Measurements from ENCODE around the gene PARK7. TPM values are rescaled to one million over a fixed set of nuclear protein-coding genes. Genes with fewer than 3 reads are reported as not detected.

Gene PARK7
- total RNA-seq, 4 donors from 2014 or later: 93.9 to 156 (median 129) TPM

DNA sequence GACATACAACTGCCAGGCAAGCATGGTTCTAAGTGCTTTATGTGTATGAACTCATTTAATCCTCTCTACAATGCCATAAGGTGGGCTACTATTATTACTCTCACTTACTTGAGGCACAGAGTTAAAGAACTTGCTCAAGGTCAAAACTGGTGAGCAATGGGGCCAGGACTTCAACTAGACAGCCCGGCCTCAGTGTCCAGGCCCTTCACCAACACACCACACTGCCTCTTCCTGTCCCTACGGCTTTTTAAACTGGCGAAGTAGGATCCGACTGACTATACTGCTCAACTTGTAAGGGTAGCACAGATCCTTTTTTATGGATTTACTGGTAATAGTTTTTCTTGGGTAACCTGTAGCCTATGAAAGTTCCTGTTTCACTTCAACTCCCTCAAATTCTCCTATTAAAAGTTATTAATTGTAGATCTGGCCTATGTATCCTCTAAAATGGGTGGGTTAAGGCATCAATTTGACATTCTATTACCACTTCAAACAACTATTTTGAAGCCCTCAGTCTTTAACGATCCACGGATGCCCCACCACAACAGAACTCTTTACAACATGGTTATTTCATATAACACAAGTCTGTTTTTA lies 60.3 kb downstream of the PARK7 start:
- Histone ChIP-seq H3K36me3 (no peaks in the 10 kb centered on the region), H3K4me3 (peak overlapping the region in 2 of 4 donors; percentile 82 to 93), H3K27me3 (peaks cover 0 to 11% (median 0%) of the 10 kb centered on the region in 4 donors), H3K27ac (peak overlapping the region; percentile 45 to 97 (median 75)), H3K9me3 (no peaks in the 10 kb centered on the region), H3K4me1 (peaks cover 37 to 94% (median 45%) of the 10 kb centered on the region in 3 donors)
- TF ChIP-seq POLR2A (IDR thresholded peaks at IDR 0.05): no peak
- TF ChIP-seq, protein P1, sequence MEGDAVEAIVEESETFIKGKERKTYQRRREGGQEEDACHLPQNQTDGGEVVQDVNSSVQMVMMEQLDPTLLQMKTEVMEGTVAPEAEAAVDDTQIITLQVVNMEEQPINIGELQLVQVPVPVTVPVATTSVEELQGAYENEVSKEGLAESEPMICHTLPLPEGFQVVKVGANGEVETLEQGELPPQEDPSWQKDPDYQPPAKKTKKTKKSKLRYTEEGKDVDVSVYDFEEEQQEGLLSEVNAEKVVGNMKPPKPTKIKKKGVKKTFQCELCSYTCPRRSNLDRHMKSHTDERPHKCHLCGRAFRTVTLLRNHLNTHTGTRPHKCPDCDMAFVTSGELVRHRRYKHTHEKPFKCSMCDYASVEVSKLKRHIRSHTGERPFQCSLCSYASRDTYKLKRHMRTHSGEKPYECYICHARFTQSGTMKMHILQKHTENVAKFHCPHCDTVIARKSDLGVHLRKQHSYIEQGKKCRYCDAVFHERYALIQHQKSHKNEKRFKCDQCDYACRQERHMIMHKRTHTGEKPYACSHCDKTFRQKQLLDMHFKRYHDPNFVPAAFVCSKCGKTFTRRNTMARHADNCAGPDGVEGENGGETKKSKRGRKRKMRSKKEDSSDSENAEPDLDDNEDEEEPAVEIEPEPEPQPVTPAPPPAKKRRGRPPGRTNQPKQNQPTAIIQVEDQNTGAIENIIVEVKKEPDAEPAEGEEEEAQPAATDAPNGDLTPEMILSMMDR (IDR thresholded peaks at IDR 0.05): no peak
- DNase-seq: no peak
- intact Hi-C loops (cut with DNase I): no loop called here
- WGBS, 2 donors: 85 to 86% methylated on average over 6 of the region's 6 CpGs

- 62 to 79% methylated on average over 3 of the region's 3 CpGs for WGBS, 2 donors
- peak overlapping the region; percentile 77 to 93 (median 86) for H3K4me3 ChIP-seq
- H3K4me1 ChIP-seq: peaks cover 34 to 94% (median 38%) of the 10 kb centered on the region in 3 donors
- TF ChIP-seq, protein P1 (IDR thresholded peaks at IDR 0.05): no peak
- TF ChIP-seq POLR2A (IDR thresholded peaks at IDR 0.05): no peak
- H3K9me3 ChIP-seq: no peaks in the 10 kb centered on the region
- peaks cover 0 to 15% (median 0%) of the 10 kb centered on the region in 4 donors for H3K27me3 ChIP-seq
- H3K36me3 ChIP-seq: no peaks in the 10 kb centered on the region
- intact Hi-C loops (cut with DNase I): no loop called here
- no peak for DNase-seq
- H3K27ac ChIP-seq: peak overlapping the region; percentile 45 to 97 (median 76)
These were observed 61.1 kb downstream of the PARK7 start for GRCh38 chr1:8022395-8023286.

DNA sequence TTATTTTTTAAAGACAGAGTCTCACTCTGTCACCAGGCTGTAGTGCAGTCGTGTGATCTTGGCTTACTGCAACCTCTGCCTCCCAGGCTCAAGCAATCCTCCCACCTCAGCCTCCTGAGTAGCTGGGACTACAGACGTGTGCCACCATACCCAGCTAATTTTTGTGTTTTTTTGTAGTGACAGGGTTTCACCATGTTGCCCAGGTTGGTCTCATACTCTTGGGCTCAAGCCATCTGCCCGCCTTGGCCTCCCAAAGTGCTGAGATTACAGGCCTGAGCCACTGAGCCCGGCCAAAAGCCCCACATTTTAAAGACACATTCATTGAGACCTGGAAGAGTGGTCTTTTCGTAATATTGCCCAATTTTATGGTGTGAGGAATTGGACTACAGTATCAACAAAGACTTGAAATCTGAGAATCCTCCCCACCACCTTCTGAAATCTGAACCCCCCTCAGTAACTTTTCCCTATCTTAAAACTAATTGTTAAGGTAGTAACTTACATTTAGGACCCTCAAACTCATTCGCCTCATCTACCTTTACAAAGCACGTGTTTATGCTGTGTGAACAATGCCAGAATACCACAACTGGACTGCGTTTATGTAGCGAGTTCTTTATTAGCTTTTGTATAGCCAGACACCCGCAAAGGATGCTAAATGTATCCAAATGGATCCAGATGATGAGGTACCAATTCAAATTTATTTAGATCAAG lies 61.9 kb downstream of the PARK7 start:
- Histone ChIP-seq H3K4me3 (peak overlapping the region; percentile 77 to 93 (median 86)), H3K36me3 (no peaks in the 10 kb centered on the region), H3K9me3 (no peaks in the 10 kb centered on the region), H3K4me1 (peaks cover 27 to 93% (median 32%) of the 10 kb centered on the region in 3 donors), H3K27me3 (peaks cover 0 to 15% (median 0%) of the 10 kb centered on the region in 4 donors), H3K27ac (peak overlapping the region; percentile 45 to 97 (median 76))
- no peak for DNase-seq
- intact Hi-C loops (cut with DNase I): no loop called here
- 64 to 79% methylated on average over 10 of the region's 10 CpGs for WGBS, 2 donors
- TF ChIP-seq POLR2A (IDR thresholded peaks at IDR 0.05): no peak
- TF ChIP-seq, protein P1 (IDR thresholded peaks at IDR 0.05): no peak

GRCh38 chr1:8023995-8024313 lies 62.4 kb downstream of the PARK7 start:
- 0 to 7% methylated on average over 1 of the region's 1 CpG for WGBS, 2 donors
- intact Hi-C loops (cut with DNase I): no loop called here
- H3K4me1 ChIP-seq: peaks cover 27 to 93% (median 27%) of the 10 kb centered on the region in 3 donors
- DNase-seq: no peak
- H3K27ac ChIP-seq: peak overlapping the region; percentile 22 to 97 (median 76)
- peaks cover 0 to 15% (median 0%) of the 10 kb centered on the region in 4 donors for H3K27me3 ChIP-seq
- no peaks in the 10 kb centered on the region for H3K36me3 ChIP-seq
- TF ChIP-seq, protein P1 (IDR thresholded peaks at IDR 0.05): no peak
- TF ChIP-seq POLR2A (IDR thresholded peaks at IDR 0.05): no peak
- H3K9me3 ChIP-seq: no peaks in the 10 kb centered on the region
- peak overlapping the region; percentile 77 to 93 (median 86) for H3K4me3 ChIP-seq
